IMR-90 (cell line): ENCODE results near the gene TRNAU1AP.

Experiments used
- CEBPB ChIP-seq: IDR thresholded peaks from 2 replicates; pipeline ENCODE4 v1.6.1; 2012; ENCODE audit warnings: low read depth, low read length, improper control_type of control experiment
- CHD1 ChIP-seq: IDR thresholded peaks from 2 replicates; pipeline ENCODE4 v1.6.1; 2012; ENCODE audit warnings: low read depth, low read length, improper control_type of control experiment
- CTCF ChIP-seq: conservative IDR thresholded peaks from 2 replicates; pipeline ENCODE4 v1.5.1; 2012; ENCODE audit warnings: mild to moderate bottlenecking, low read depth, low read length, improper control_type of control experiment
- MXI1 ChIP-seq: IDR thresholded peaks from 2 replicates; pipeline ENCODE4 v1.6.1; 2012; ENCODE audit warnings: low read depth, mild to moderate bottlenecking, low read length, moderate library complexity, borderline replicate concordance
- POLR2A ChIP-seq: IDR thresholded peaks from 2 replicates; pipeline ENCODE4 v1.6.1; 2012; ENCODE audit warnings: mild to moderate bottlenecking, low read depth, low read length
- RAD21 ChIP-seq: IDR thresholded peaks from 2 replicates; pipeline ENCODE4 v1.6.1; 2012; ENCODE audit warnings: low read length, improper control_type of control experiment
- RCOR1 ChIP-seq: IDR thresholded peaks from 2 replicates; pipeline ENCODE4 v1.6.1; 2012; ENCODE audit warnings: mild to moderate bottlenecking, low read length, improper control_type of control experiment; ENCODE audit not compliant: insufficient replicate concordance
- RFX5 ChIP-seq: IDR thresholded peaks from 2 replicates; pipeline ENCODE4 v1.8.0; 2012; ENCODE audit warnings: low read depth, mild to moderate bottlenecking, low read length, moderate library complexity
- SMC3 ChIP-seq: fragments of 150-350 bp; IDR thresholded peaks from 2 replicates; pipeline ENCODE4 v1.6.1; 2016; ENCODE audit warnings: low read depth, mild to moderate bottlenecking, antibody characterized with exemption, low read length, moderate library complexity
- USF2 ChIP-seq: fragments of 150-350 bp; IDR thresholded peaks from 2 replicates; pipeline ENCODE4 v1.6.1; 2017; ENCODE audit warnings: mild to moderate bottlenecking, antibody characterized with exemption, low read length, low read depth
- TF ChIP-seq, protein P1 (sequence below): fragments of 150-350 bp; IDR thresholded peaks from 2 replicates; pipeline ENCODE4 v1.6.1; 2016; ENCODE audit warnings: low read depth, mild to moderate bottlenecking, low read length, moderate library complexity, borderline replicate concordance

- no peak for TF ChIP-seq RAD21
- TF ChIP-seq CTCF = no peak
- TF ChIP-seq POLR2A = no peak; the same call in 1 of the 2 replicates
- no peak for TF ChIP-seq RFX5
- no peak for TF ChIP-seq CEBPB
- TF ChIP-seq USF2 = no peak
- TF ChIP-seq, protein P1, sequence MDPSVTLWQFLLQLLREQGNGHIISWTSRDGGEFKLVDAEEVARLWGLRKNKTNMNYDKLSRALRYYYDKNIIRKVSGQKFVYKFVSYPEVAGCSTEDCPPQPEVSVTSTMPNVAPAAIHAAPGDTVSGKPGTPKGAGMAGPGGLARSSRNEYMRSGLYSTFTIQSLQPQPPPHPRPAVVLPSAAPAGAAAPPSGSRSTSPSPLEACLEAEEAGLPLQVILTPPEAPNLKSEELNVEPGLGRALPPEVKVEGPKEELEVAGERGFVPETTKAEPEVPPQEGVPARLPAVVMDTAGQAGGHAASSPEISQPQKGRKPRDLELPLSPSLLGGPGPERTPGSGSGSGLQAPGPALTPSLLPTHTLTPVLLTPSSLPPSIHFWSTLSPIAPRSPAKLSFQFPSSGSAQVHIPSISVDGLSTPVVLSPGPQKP = no peak
- no peak for TF ChIP-seq RCOR1
- TF ChIP-seq SMC3 = no peak
- TF ChIP-seq CHD1 = no peak
- TF ChIP-seq MXI1 = no peak
Measured at GRCh38 chr1:28508435-28508754, 44.5 kb upstream of the TRNAU1AP start.
